ENCODE data around the gene GAGE13. TPM values are rescaled to one million over a fixed set of nuclear protein-coding genes. Genes with fewer than 3 reads are reported as not detected.
"Not testable (repeated sequence)": the region's sequence is repeated elsewhere in the genome, so short reads cannot be mapped to it uniquely, and the experiment has no call there.

GAGE13 gene, protein sequence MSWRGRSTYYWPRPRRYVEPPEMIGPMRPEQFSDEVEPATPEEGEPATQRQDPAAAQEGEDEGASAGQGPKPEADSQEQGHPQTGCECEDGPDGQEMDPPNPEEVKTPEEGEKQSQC
- total RNA-seq = not detected

GRCh38 chrX:49331282-49331681 lies at the start of gene GAGE13:
TSS of gene GAGE13 (plus strand) at chrX:49331582. CDS start at chrX:49332738, 1,156 bp downstream.
- not testable (repeated sequence) for DNase-seq (ENCODE audit: low read depth in 2 of 3, low spot score in 2 of 3)

GRCh38 chrX:49282647-49283011 lies 48.8 kb upstream of the GAGE13 start:
- DNase-seq (ENCODE audit: low read depth in 2 of 3, low spot score in 2 of 3) = no peak

GRCh38 chrX:49284212-49284611 lies 47.2 kb upstream of the GAGE13 start:
- DNase-seq (ENCODE audit: low read depth in 2 of 3, low spot score in 2 of 3) = no peak

DNA sequence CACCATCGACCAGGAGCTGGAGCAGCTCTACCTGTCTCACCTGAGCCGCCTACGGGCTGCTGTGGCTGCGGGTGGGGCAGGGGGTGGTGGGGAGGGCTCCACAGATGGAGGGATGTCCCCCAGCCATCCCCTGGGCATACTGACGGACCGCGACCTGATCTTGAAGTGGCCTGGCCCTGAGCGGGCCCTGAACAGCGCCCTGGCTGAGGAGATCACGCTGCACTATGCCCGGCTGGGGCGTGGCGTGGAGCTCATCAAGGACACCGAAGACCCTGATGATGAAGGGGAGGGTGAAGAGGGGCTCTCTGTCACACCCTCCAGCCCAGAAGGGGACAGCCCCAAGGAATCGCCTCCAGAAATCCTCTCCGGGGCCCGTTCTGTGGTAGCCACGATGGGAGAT lies 45.2 kb upstream of the GAGE13 start:
- no peak for DNase-seq (ENCODE audit: low read depth in 2 of 3, low spot score in 2 of 3)

DNA sequence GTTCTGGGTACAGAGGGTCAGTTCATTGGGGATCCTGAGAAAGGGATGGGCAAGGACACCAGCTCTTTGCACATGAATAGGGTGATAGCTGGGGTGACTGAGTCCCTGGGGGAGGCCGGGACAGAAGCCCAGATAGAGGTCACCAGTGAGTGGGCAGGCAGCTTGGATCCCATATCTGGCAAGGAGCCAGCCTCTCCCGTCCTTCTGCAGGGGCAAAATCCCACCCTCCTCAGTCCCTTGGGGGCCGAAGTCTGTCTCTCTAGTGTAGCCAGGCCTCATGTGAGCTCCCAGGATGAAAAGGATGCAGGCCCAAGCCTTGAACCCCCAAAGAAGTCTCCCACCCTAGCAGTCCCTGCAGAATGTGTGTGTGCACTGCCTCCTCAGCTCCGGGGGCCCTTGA lies 44.8 kb upstream of the GAGE13 start:
- DNase-seq (ENCODE audit: low read depth in 2 of 3, low spot score in 2 of 3) = no peak

DNA sequence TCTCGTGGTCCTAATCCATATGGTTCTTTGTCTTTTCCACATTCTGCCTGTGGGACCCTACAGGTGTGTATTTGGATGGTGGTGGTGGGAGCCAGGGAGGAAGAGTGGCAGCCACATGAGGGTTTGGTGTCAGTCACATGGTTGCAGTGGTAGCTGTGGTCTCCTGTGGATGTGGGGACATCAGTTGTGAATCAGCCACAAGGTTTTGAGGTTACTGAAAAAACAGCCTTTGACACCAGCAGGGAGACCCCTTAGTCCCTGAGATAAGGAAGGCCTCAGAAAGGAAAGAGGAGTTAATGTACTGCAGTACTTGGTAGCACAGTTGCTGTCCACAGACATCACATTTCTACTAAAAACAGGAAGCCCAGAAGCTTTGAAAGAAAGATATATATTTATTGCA lies 43.7 kb upstream of the GAGE13 start:
- DNase-seq (ENCODE audit: low read depth in 2 of 3, low spot score in 2 of 3) = peak in 1 of 3 donors; percentile 24

DNA sequence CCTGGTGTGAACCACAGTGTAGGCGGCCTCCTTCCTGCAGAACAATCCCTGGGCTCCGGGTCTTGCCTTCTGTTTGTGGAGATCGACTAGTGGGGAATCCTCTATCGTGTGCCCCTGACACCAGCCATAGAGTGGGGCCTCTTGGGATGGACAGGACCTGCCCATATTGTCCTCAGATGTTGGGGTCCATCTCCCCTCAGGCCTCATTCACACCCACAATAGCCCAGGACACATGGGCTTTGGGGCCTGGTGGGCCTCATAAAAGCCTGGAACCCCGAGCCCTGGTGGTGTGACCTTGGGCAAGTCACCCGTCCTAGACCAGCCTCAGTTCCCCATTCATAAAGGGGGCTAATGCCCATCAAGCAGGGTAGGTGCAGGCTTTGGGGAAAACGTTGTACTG lies 41.2 kb upstream of the GAGE13 start:
- no peak for DNase-seq (ENCODE audit: low read depth in 2 of 3, low spot score in 2 of 3)

GRCh38 chrX:49291615-49292337 lies 39.6 kb upstream of the GAGE13 start:
- peak in 2 of 3 donors; percentile 54 to 71 for DNase-seq (ENCODE audit: low read depth in 2 of 3, low spot score in 2 of 3)

DNA sequence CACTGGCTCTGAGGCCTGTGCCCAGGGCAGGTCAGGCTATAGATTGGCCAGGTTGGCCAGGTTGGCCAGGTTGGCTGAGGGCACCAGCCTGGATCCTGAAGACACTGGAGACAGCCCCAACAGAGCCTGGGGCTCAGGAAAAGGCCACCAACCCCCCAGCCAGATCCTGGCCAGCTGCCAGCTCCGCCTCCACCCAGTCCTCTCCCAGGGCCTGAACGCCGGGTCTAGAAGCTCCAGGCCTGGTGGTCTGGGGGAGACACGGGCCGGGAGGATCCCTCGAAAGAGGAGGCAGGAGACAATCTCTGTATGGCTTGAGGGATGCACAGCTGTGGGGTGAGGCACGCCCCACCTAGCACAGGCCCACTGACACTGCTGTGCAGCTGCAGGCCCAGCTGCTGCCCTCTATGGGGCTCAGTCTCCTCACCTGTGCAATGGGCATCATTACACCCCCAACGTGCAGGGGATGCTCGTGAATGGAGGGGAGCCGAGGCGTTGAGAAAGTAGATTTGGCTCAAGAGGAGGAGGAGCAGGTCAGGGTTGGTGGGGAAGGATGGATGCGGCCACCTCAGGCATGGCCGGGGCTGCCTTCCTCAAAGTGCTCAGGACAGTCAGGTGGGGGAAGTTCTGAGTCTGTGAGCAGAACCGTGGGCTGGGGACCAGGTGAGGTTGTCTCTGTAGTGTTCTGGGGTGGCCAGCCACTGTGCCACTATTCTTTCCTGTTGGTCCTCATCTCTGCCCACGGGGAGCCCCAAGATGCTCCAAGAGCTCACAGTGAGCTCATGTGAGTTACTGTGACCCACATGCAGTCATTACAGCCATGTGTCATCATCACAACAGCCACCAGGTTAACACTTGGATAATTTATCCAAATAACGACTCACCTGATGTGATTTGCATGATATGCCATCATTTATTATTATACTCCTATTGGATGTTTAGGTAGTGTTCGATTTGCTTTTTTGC lies 38.7 kb upstream of the GAGE13 start:
- no peak for DNase-seq (ENCODE audit: low read depth in 2 of 3, low spot score in 2 of 3)

DNA sequence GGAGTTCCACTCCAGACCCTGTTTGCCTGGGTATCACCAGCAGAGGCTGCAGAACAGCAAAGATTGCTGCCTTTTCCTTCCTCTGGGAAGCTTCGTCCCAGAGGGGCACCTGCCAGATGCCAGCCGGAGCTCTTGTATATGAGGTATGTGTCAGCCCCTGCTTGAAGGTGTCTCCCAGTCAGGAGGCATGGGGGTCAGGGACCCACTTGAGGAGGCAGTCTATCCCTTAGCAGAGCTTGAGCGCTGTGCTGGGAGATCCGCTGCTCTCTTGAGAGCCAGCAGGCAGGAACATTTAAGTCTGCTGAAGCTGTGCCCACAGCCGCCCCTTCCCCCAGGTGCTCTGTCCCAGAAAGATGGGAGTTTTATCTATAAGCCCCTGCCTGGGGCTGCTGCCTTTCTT lies 32.1 kb upstream of the GAGE13 start:
- not testable (repeated sequence) for DNase-seq (ENCODE audit: low read depth in 2 of 3, low spot score in 2 of 3)

GRCh38 chrX:49300703-49301102 lies 30.7 kb upstream of the GAGE13 start:
- DNase-seq (ENCODE audit: low read depth in 2 of 3, low spot score in 2 of 3) = no peak

DNA sequence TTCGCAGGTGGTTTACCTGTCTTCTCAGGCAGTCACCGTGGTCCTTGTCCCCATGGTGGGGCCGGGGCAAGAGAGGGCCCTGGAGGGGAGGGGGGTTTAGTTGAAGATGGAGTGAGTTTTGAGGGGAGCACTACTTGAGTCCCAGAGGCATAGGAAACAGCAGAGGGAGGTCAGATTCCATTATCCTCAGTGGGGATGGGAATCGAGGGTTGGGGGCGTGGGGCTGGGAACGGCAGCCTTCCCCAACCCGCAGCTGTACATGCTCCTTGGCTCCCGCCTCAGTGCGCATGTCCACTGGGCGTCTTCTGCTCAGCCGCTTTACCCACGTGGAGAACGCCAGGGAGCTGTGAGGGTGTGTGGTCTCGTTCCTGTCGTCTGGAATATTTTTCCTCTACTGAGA lies 28.0 kb upstream of the GAGE13 start, which contains the start of gene GAGE10:
Gene GAGE10, plus strand, starts transcription at position 301 of the 400 bp plus-strand sequence. CDS start 1,214 bp downstream, outside the sequence.
- no peak for DNase-seq (ENCODE audit: low read depth in 2 of 3, low spot score in 2 of 3)

- DNase-seq (ENCODE audit: low read depth in 2 of 3, low spot score in 2 of 3) = peak in 1 of 3 donors; percentile 17
These were observed 23.6 kb upstream of the GAGE13 start for GRCh38 chrX:49307775-49308174.

- peak in 2 of 3 donors; percentile 11 to 43 for DNase-seq (ENCODE audit: low read depth in 2 of 3, low spot score in 2 of 3)
These were observed 22.6 kb upstream of the GAGE13 start for GRCh38 chrX:49308604-49309269.

- peak in 2 of 3 donors; percentile 5 to 38 for DNase-seq (ENCODE audit: low read depth in 2 of 3, low spot score in 2 of 3)
These were observed 21.9 kb upstream of the GAGE13 start for GRCh38 chrX:49309401-49309981.

GRCh38 chrX:49310371-49310770 lies 21.0 kb upstream of the GAGE13 start:
- DNase-seq (ENCODE audit: low read depth in 2 of 3, low spot score in 2 of 3) = no peak

DNA sequence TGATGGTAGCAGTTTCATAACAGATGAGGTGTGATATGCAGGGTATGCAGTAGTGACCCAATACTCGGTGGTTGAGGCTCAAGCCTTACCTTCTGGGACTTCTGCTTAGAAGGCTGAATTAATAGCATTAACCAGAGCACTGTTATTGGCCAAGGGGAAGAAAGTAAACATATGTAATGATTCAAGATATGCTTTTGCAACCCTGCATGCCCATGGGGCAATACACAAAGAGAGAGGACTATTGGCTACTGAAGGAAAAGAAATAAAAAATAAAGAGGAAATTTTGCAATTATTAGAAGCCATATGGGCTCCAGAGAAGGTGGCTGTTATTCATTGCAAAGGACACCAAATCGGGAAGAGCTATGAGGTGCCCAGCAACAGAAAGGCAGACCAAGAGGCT lies 19.2 kb upstream of the GAGE13 start:
- no peak for DNase-seq (ENCODE audit: low read depth in 2 of 3, low spot score in 2 of 3)

GRCh38 chrX:49316085-49316484 lies 15.3 kb upstream of the GAGE13 start:
- DNase-seq (ENCODE audit: low read depth in 2 of 3, low spot score in 2 of 3) = no peak

DNA sequence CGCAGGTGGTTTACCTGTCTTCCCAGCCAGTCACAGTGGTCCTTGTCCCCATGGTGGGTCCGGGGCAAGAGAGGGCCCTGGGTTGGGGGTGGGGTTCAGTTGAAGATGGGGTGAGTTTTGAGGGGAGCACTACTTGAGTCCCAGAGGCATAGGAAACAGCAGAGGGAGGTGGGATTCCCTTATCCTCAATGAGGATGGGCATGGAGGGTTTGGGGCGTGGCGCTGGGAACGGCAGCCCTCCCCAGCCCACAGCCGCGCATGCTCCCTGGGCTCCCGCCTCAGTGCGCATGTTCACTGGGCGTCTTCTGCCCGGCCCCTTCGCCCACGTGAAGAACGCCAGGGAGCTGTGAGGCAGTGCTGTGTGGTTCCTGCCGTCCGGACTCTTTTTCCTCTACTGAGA lies 9.6 kb upstream of the GAGE13 start, which contains the start of gene GAGE12J:
Gene GAGE12J, plus strand, starts transcription at position 301 of the 400 bp plus-strand sequence. CDS start 1,157 bp downstream, outside the sequence.
- DNase-seq (ENCODE audit: low read depth in 2 of 3, low spot score in 2 of 3) = not testable (repeated sequence)

DNA sequence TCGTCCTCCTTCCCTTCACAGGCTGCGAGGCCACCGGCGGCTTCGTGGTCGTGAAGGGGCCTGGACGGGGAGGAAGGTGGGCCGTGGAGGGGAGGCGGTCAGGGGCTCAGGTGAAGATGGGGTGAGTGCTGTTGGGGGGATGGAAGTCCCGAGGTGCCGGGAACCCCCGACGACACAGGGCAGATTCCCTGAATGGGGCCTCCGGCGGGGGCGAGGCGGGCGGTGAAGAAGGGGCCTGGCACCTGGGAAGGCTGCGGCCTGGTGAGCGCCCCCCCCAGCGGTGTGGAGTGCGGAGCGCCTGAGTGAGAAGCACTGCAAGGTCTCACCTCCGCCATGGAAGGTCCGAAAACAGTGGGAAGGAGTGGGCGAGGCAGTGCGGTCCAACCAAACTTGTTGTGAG lies 9.1 kb upstream of the GAGE13 start:
- DNase-seq (ENCODE audit: low read depth in 2 of 3, low spot score in 2 of 3) = not testable (repeated sequence)

Measured in hematopoietic multipotent progenitor cell (in vitro differentiated cells).